Left hindlimb (tissue), 1 donor: ENCODE results near the gene APOL3.
"Not testable (repeated sequence)": the region's sequence is repeated elsewhere in the genome, so short reads cannot be mapped to it uniquely, and the experiment has no call there.

ENCODE experiments used
- DNase-seq: peaks from one replicate; pipeline ENCODE4 v3.0.0-alpha.2; 2018

APOL3 gene

GRCh38 chr22:36100134-36100824 lies 60.3 kb downstream of the APOL3 start:
- DNase-seq, result no peak

GRCh38 chr22:36099561-36099960 lies 61.0 kb downstream of the APOL3 start:
- not testable (repeated sequence) for DNase-seq

GRCh38 chr22:36097880-36098279 lies 62.7 kb downstream of the APOL3 start:
- no peak for DNase-seq

- DNase-seq, result not testable (repeated sequence)
These were observed 69.8 kb downstream of the APOL3 start for GRCh38 chr22:36090772-36091171.
